Keratinocyte (primary cell): Measurements from ENCODE around the gene BEND5. TPM values are rescaled to one million over a fixed set of nuclear protein-coding genes. Genes with fewer than 3 reads are reported as not detected.

ENCODE experiments used
- DNase-seq: peaks from one replicate; pipeline ENCODE4 v3.0.0-alpha.2; 2011; ENCODE audit warnings: low read depth, missing footprints, low spot score
- FAIRE-seq: peaks from 2 replicates; lab custom pipeline; 2011; peaks lifted over from hg19 to GRCh38; lab: Jason Lieb, UNC
- H2AFZ ChIP-seq: 2 replicates; pipeline ENCODE4 v1.6.0; 2012; ENCODE audit warnings: low read length, control low read depth, inconsistent platforms; ENCODE audit not compliant: control insufficient read depth
- H3K27ac ChIP-seq: 2 replicates; pipeline ENCODE4 v1.5.1; 2011; ENCODE audit warnings: low read length; ENCODE audit not compliant: control insufficient read depth, insufficient read depth
- H3K27me3 ChIP-seq: 3 replicates; pipeline ENCODE4 v1.6.0; 2011; ENCODE audit warnings: low read length; ENCODE audit not compliant: control insufficient read depth, insufficient read depth; ENCODE audit errors: extremely low read depth
- H3K36me3 ChIP-seq, 2 experiments: 2 replicates in 1 of 2; 3 replicates in 1 of 2; pipeline ENCODE4 v1.5.1; 2011; ENCODE audit warnings: low read length in 2 of 2, mild to moderate bottlenecking in 1 of 2; ENCODE audit not compliant: control insufficient read depth in 2 of 2, insufficient read depth in 2 of 2; ENCODE audit errors: extremely low read depth in 1 of 2
- H3K4me1 ChIP-seq: 3 replicates; pipeline ENCODE4 v1.5.1; 2011; ENCODE audit warnings: low read length; ENCODE audit not compliant: control insufficient read depth, insufficient read depth; ENCODE audit errors: extremely low read depth
- H3K4me2 ChIP-seq: 3 replicates; pipeline ENCODE4 v1.6.0; 2011; ENCODE audit warnings: low read depth, low read length; ENCODE audit not compliant: control insufficient read depth, insufficient read depth; ENCODE audit errors: extremely low read depth
- H3K4me3 ChIP-seq, 3 experiments: fragments of 200-600 bp in 1 of 3; sonication (generic) in 1 of 3; 2 replicates in 2 of 3; 3 replicates in 1 of 3; pipeline ENCODE4 v1.5.1; 2011 to 2016; ENCODE audit warnings: low read length in 3 of 3, mild to moderate bottlenecking in 3 of 3, control low read depth in 2 of 3, inconsistent platforms in 1 of 3, low read depth in 1 of 3, mixed read lengths in 1 of 3, mixed run types in 1 of 3, moderate library complexity in 1 of 3; ENCODE audit not compliant: control insufficient read depth in 2 of 3, insufficient read depth in 2 of 3; ENCODE audit errors: extremely low read depth in 1 of 3
- H3K79me2 ChIP-seq: 2 replicates; pipeline ENCODE4 v1.6.0; 2012; ENCODE audit warnings: low read length; ENCODE audit not compliant: control insufficient read depth, insufficient read depth
- H3K9ac ChIP-seq: 3 replicates; pipeline ENCODE4 v1.6.0; 2011; ENCODE audit warnings: low read length; ENCODE audit not compliant: control insufficient read depth, insufficient read depth; ENCODE audit errors: extremely low read depth
- H3K9me1 ChIP-seq: 3 replicates; pipeline ENCODE4 v1.6.0; 2011; ENCODE audit warnings: low read length; ENCODE audit not compliant: control insufficient read depth, insufficient read depth; ENCODE audit errors: extremely low read depth
- H3K9me3 ChIP-seq: 2 replicates; pipeline ENCODE4 v1.5.1; 2012; ENCODE audit warnings: low read depth, low read length; ENCODE audit not compliant: control insufficient read depth
- H4K20me1 ChIP-seq: 3 replicates; pipeline ENCODE4 v1.6.0; 2011; ENCODE audit warnings: low read length; ENCODE audit not compliant: control insufficient read depth, insufficient read depth; ENCODE audit errors: extremely low read depth
- EZH2 ChIP-seq: IDR thresholded peaks from one replicate; pipeline ENCODE4 v1.6.1; 2012; ENCODE audit warnings: inconsistent platforms, mild to moderate bottlenecking, low read length, moderate library complexity
- dilution Hi-C: fragments of 300-500 bp; cut with MboI; formaldehyde crosslinking; loops from one replicate; pipeline ENCODE4 v1.7.0; 2020; ENCODE audit warnings: low sequenced_read_pairs; ENCODE audit not compliant: extremely low pct_ligation_motif_present
- polyA plus RNA-seq, 5 experiments: library from polyadenylated mRNA; depleted of rRNA in 3 of 5; stranded (reverse) in 3 of 5; stranded (forward) in 1 of 5; unstranded in 1 of 5; fragments of >200 nt; gene quantifications; 1 replicate in 1 of 5; 2 replicates in 3 of 5; 3 replicates in 1 of 5; pipeline versions ENCODE4 v1.2.1 to v1.2.3, GENCODE V29; 2011 to 2012; ENCODE audit warnings: missing spikeins in 2 of 5, low read depth in 1 of 5, low replicate concordance in 1 of 5
- TF ChIP-seq, protein P1 (sequence below), 3 experiments: IDR thresholded peaks in 1 of 3; conservative IDR thresholded peaks in 1 of 3; optimal IDR thresholded peaks in 1 of 3; 2 replicates in 2 of 3; 3 replicates in 1 of 3; pipeline versions ENCODE3 to v1.5.1; 2011; ENCODE audit warnings: low read length in 3 of 3, mild to moderate bottlenecking in 3 of 3, moderate library complexity in 2 of 3, control low read depth in 1 of 3, inconsistent platforms in 1 of 3; ENCODE audit not compliant: insufficient read depth in 2 of 3; ENCODE audit errors: extremely low read depth in 1 of 3

BEND5 gene
- polyA plus RNA-seq, 1 donor (not counting 4 experiments of a cell fraction or from before 2014, with no cell fraction given): not detected

DNA sequence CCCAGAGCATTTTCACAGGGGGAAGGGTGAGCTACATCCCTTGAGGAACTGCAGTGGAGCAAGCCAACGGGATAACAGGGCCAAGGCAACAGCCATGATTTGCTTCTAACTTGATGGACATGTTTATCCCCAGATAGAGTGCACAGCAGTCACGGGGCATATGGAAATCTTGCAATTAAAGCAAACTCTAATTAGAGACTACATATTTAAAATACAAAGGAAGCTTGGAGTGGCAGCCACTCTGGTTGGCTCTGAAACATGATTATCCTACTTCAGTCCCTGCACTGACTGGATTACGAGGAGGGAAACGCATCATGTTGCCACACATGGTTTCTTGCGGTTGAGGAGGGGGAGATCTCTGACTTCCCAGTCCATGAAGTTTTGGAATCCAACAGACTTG lies 60.8 kb downstream of the BEND5 start:
- Histone ChIP-seq H3K4me1 (no peaks in the 10 kb centered on the region), H3K4me3 (no peak overlapping the region), H3K9me3 (no peaks in the 10 kb centered on the region), H3K36me3 (no peaks in the 10 kb centered on the region), H2AFZ (no peak overlapping the region), H3K9ac (no peak overlapping the region), H3K4me2 (no peak overlapping the region), H4K20me1 (no peaks in the 10 kb centered on the region), H3K9me1 (no peaks in the 10 kb centered on the region), H3K79me2 (no peaks in the 10 kb centered on the region), H3K27me3 (no peaks in the 10 kb centered on the region), H3K27ac (no peak overlapping the region)
- TF ChIP-seq, protein P1, sequence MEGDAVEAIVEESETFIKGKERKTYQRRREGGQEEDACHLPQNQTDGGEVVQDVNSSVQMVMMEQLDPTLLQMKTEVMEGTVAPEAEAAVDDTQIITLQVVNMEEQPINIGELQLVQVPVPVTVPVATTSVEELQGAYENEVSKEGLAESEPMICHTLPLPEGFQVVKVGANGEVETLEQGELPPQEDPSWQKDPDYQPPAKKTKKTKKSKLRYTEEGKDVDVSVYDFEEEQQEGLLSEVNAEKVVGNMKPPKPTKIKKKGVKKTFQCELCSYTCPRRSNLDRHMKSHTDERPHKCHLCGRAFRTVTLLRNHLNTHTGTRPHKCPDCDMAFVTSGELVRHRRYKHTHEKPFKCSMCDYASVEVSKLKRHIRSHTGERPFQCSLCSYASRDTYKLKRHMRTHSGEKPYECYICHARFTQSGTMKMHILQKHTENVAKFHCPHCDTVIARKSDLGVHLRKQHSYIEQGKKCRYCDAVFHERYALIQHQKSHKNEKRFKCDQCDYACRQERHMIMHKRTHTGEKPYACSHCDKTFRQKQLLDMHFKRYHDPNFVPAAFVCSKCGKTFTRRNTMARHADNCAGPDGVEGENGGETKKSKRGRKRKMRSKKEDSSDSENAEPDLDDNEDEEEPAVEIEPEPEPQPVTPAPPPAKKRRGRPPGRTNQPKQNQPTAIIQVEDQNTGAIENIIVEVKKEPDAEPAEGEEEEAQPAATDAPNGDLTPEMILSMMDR (optimal IDR thresholded peaks at IDR 0.05 in 1 of 3, IDR thresholded peaks at IDR 0.05 in 1 of 3, conservative IDR thresholded peaks at IDR 0.05 in 1 of 3; ENCODE audit: extremely low read depth in 1 of 3, insufficient read depth in 2 of 3, low read length in 3 of 3): no peak
- no peak for TF ChIP-seq EZH2
- no peak for FAIRE-seq
- dilution Hi-C loops: no loop called here
- DNase-seq: no peak

DNA sequence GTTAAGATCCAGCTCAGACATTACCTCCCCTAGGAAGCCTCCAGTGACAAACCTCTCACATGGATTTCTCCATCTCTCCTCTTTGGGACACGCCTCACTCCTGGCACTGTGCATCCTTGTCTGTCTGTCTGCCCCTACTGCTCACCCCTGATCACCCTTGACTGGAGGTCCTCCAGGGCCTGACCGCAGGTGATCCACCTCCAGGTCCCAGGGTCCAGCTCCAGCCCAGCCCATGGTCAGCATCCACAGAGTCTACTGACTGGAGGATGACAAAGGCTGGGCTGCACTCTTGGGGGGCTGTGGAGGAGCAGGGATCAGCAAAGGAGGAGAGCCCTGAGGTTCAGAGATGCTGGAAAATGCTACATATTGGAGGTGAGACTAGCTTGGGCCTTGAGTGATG lies 65.8 kb downstream of the BEND5 start:
- no peaks in the 10 kb centered on the region for H3K9me1 ChIP-seq
- H3K27ac ChIP-seq: no peak overlapping the region
- no peak overlapping the region for H3K4me2 ChIP-seq
- FAIRE-seq (no peak), DNase-seq (no peak)
- no peak overlapping the region for H2AFZ ChIP-seq
- no peak overlapping the region for H3K4me3 ChIP-seq
- H3K27me3 ChIP-seq: no peaks in the 10 kb centered on the region
- dilution Hi-C loops: no loop called here
- no peaks in the 10 kb centered on the region for H3K36me3 ChIP-seq
- no peaks in the 10 kb centered on the region for H3K4me1 ChIP-seq
- TF ChIP-seq, protein P1 (optimal IDR thresholded peaks at IDR 0.05 in 1 of 3, IDR thresholded peaks at IDR 0.05 in 1 of 3, conservative IDR thresholded peaks at IDR 0.05 in 1 of 3; ENCODE audit: extremely low read depth in 1 of 3, insufficient read depth in 2 of 3, low read length in 3 of 3): no peak
- TF ChIP-seq EZH2: no peak
- no peaks in the 10 kb centered on the region for H3K9me3 ChIP-seq
- H4K20me1 ChIP-seq: no peaks in the 10 kb centered on the region
- no peaks in the 10 kb centered on the region for H3K79me2 ChIP-seq
- no peak overlapping the region for H3K9ac ChIP-seq
